A549 (cell line): Measurements from ENCODE around the gene ERICH2.

Experiments
- MAX ChIP-seq: IDR thresholded peaks from 2 replicates; pipeline ENCODE4 v1.6.1; 2012
- POLR2A ChIP-seq: IDR thresholded peaks from 2 replicates; pipeline ENCODE4 v1.6.1; 2012; ENCODE audit warnings: mild to moderate bottlenecking, low read length
- SREBF2 ChIP-seq: fragments of 450-650 bp; IDR thresholded peaks from 2 replicates; pipeline ENCODE4 v1.6.1; 2014; ENCODE audit warnings: mild to moderate bottlenecking, moderate library complexity
- USF2 ChIP-seq: fragments of 450-650 bp; IDR thresholded peaks from 2 replicates; pipeline ENCODE4 v1.6.1; 2014; ENCODE audit warnings: antibody characterized with exemption

- TF ChIP-seq SREBF2 (no peak), USF2 (no peak), POLR2A (no peak), MAX (no peak; the same call in 1 of the 2 replicates)
These were observed 47.2 kb downstream of the ERICH2 start for GRCh38 chr2:170817093-170818035.
